HK-2 (cell line): Measurements from ENCODE around the gene PLLP.

ENCODE experiments used
- DNase-seq: peaks from one replicate; pipeline ENCODE4 v3.0.0-alpha.2; 2018; ENCODE audit not compliant: unreplicated experiment

Gene PLLP

DNA sequence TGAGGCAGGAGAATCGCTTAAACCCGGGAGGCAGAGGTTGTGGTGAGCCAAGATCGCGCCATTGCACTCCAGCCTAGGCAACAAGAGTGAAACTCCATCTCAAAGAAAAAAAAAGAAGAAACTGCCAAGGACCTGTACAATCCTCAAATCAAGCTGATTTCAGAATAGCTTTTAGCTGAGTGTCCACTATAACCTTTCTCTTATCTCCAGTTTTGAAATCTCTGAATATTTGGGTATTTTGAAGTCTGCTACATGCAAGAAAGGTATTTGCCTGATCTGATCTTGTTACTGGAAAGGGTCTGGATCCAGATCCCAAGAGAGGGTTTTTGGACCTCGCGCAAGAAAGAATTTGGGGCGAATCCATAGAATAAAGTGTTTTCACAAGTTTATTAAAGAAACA lies 58.5 kb downstream of the PLLP start:
- no peak for DNase-seq

DNA sequence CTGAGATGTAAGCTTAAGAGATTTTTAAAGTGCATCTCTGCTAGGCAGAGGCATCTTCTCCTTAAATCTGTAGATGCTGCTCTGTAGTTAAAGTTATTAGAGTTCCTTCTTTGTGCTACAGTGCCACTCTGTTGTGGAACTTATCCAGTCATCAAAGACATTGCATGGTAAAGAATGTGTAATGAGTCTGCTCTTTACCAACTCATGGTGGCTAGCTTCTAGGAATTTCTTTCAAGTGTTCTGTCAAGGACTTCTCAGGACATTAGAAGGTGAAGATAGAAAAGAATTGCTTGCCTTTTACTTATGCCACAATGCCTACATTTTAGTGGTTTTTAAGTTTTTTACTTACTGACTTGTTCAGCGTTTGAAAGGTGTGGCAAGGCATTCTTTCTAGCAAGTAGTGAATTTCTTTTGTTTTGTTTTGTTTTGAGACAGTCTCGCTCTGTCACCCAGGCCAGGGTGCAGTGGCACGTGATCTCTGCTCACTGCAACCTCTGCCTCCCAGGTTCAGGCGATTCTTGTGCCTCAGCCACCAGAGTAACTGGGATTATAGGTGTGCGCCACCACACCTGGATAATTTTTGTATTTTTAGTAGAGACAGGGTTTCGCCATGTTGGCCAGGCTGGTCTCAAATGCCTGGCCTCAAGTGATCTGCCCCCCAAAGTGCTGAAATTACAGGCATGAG lies 59.7 kb downstream of the PLLP start:
- DNase-seq, result no peak

DNA sequence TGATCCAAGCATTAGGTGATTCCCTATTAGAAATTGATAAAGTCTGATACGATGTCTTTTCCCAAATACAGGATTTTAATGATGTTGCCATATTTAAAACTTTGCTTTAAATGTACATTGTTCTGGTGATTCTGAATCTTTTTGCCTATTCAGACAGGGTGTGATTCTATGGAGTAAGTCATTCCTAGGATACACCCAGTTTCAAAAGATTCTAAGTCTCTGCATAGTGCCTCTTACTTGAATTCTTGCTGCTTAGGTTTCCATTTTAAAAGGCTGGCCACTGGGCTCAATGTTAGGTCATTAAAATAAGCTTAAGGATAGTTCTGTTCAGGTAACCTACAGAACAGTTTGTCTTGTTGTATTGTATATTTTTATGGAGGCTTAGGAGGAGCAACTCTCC lies 61.4 kb downstream of the PLLP start:
- DNase-seq, result no peak

DNA sequence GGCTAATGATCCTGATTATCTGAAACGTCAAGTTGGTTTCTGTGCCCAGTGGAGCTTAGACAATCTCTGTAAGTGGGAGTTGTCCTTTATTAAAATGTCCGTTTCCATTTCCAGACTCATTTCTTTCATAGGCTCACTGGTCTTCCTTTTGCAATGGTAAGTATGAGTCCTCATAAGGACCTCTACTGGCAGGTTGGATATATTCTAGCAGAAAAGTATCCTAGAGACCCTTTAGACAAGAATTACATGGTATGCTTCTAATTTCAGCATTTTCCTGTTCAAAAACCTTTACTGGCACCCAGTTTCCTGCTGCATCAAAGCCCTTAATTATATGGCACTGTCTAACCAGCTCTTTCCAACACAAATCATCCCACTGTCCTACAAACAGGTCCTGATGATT lies 67.5 kb downstream of the PLLP start:
- DNase-seq, result no peak

DNA sequence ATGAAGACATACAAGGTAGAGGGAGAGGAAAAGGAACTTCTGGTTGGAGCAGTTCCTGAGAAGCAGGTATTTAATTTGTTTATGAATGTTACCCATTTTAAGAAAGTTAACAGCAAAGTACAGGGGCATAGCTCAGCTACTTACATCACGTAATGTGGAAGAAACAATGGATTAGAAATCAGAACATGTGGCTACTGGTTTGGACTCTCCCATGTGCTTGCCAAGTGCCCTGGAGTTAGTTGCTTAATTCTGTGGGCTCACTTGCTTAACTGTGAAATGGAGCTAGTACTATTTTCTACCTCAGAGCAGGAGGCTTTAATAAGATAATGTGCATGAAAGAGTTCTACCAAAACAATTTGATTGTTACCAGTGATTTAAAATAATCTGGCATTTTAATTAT lies 71.0 kb downstream of the PLLP start:
- no peak for DNase-seq

DNA sequence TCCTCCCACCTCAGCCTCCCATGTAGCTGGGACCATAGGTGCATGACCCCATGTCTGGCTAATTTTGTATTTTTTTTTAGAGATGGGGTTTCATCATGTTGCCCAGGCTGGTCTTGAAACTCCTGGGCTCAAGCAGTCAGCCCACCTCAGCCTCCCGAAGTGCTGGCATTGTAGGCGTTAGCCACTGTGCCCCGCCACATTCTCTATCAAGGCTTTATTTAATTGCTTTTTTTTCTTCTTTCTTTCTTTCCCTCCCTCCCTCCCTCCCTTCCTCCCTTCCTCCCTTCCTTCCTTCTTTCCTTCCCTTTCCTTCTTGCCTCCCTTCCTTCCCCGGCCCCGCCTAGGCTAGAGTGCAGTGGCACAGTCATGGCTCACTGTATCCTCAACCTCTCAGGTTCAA lies 74.7 kb downstream of the PLLP start:
- DNase-seq, result no peak

DNA sequence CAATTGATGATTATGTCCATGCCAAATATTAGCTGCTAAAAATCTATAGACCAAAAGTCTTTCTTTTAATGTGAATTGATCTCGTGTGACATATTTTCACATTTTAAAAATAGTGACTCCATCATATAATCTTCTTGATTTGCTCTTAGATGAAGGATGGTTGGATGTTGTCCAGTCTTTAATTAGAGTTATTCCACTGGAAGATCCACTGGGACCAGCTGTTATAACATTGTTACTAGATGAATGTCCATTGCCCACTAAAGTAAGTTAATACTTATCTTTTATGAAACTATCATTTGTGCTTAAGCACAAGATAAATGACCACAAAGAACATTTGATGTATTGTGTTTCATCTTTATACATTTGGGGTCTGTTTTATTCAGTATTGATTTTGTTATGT lies 75.5 kb downstream of the PLLP start:
- DNase-seq, result no peak
